Neural cell (in vitro differentiated cells): ENCODE data around the gene USP31. TPM values are rescaled to one million over a fixed set of nuclear protein-coding genes. Genes with fewer than 3 reads are reported as not detected.

ENCODE experiments used
- H2AFZ ChIP-seq: fragments of 200-600, 300-800 bp; sonication (generic), shearing (Covaris generic); 2 replicates; pipeline ENCODE4 v1.6.0; 2014; ENCODE audit warnings: low read depth, mild to moderate bottlenecking, antibody characterized with exemption, low read length, moderate library complexity
- H3F3A ChIP-seq: fragments of 200-600 bp; shearing (Covaris generic); 2 replicates; pipeline ENCODE4 v1.6.1; 2016; ENCODE audit warnings: mild to moderate bottlenecking, moderate library complexity, mixed read lengths, antibody characterized with exemption, low read length; ENCODE audit not compliant: insufficient read depth, poor library complexity, severe bottlenecking
- H3K27ac ChIP-seq: fragments of 200-600, 300-800 bp; sonication (generic), shearing (Covaris generic); 2 replicates; pipeline ENCODE4 v1.5.1; 2014; ENCODE audit warnings: mild to moderate bottlenecking, low read length, moderate library complexity
- H3K27me3 ChIP-seq: fragments of 300-800, 200-600 bp; sonication (generic), shearing (Covaris generic); 2 replicates; pipeline ENCODE4 v1.6.0; 2014; ENCODE audit warnings: mild to moderate bottlenecking, low read depth, low read length, moderate library complexity; ENCODE audit not compliant: insufficient read depth
- H3K36me3 ChIP-seq: fragments of 300-800, 200-600 bp; sonication (generic), shearing (Covaris generic); 2 replicates; pipeline ENCODE4 v1.5.1; 2014; ENCODE audit warnings: mild to moderate bottlenecking, antibody characterized with exemption, low read length, moderate library complexity; ENCODE audit not compliant: insufficient read depth
- H3K4me2 ChIP-seq: fragments of 300-800, 200-600 bp; sonication (generic), shearing (Covaris generic); 2 replicates; pipeline ENCODE4 v1.6.0; 2014; ENCODE audit warnings: mild to moderate bottlenecking, low read length
- H3K4me3 ChIP-seq: fragments of 300-800, 200-600 bp; sonication (generic), shearing (Covaris generic); 2 replicates; pipeline ENCODE4 v1.5.1; 2014; ENCODE audit warnings: mild to moderate bottlenecking, low read length, moderate library complexity
- H3K79me2 ChIP-seq: fragments of 200-600 bp; shearing (Covaris generic); replicated peaks from 2 replicates; pipeline ENCODE4 v1.6.0; 2014; ENCODE audit warnings: mild to moderate bottlenecking, low read length, moderate library complexity; ENCODE audit not compliant: insufficient read depth
- H3K9ac ChIP-seq: fragments of 300-800, 200-600 bp; sonication (generic), shearing (Covaris generic); 2 replicates; pipeline ENCODE4 v1.6.1; 2016; ENCODE audit warnings: mild to moderate bottlenecking, low read length, mixed read lengths
- H3K9me2 ChIP-seq: fragments of 200-600 bp; shearing (Covaris generic); 2 replicates; pipeline ENCODE4 v1.6.1; 2016; ENCODE audit warnings: mild to moderate bottlenecking, low read length, mixed read lengths; ENCODE audit not compliant: insufficient read depth
- H3K9me3 ChIP-seq: fragments of 200-600, 300-800 bp; sonication (generic), shearing (Covaris generic); 2 replicates; pipeline ENCODE4 v1.6.1; 2016; ENCODE audit warnings: mild to moderate bottlenecking, mixed run types, low read length, moderate library complexity, mixed read lengths
- H4K20me1 ChIP-seq: fragments of 200-600 bp; shearing (Covaris generic); 2 replicates; pipeline ENCODE4 v1.6.1; 2016; ENCODE audit warnings: mild to moderate bottlenecking, mixed run types; ENCODE audit not compliant: insufficient read depth
- CTCF ChIP-seq: fragments of 450-650 bp; IDR thresholded peaks from 2 replicates; pipeline ENCODE4 v1.5.1; 2014; ENCODE audit warnings: antibody characterized with exemption, mild to moderate bottlenecking, moderate library complexity; ENCODE audit not compliant: poor library complexity, severe bottlenecking
- EP300 ChIP-seq: fragments of 450-650 bp; conservative IDR thresholded peaks from 2 replicates; pipeline ENCODE4 v1.6.1; 2014; ENCODE audit warnings: antibody characterized with exemption, mild to moderate bottlenecking, moderate library complexity; ENCODE audit not compliant: poor library complexity, severe bottlenecking
- EZH2 ChIP-seq: fragments of 200-600, 300-800 bp; shearing (Covaris generic), sonication (generic); IDR thresholded peaks from 2 replicates; pipeline ENCODE4 v1.6.1; 2014; ENCODE audit warnings: antibody characterized with exemption, low read length, borderline replicate concordance, mild to moderate bottlenecking; ENCODE audit not compliant: insufficient read depth, poor library complexity, severe bottlenecking
- MXI1 ChIP-seq: fragments of 450-650 bp; conservative IDR thresholded peaks from 2 replicates; pipeline ENCODE4 v1.6.1; 2014; ENCODE audit warnings: antibody characterized with exemption, mild to moderate bottlenecking; ENCODE audit not compliant: poor library complexity, severe bottlenecking
- POLR2AphosphoS5 ChIP-seq: IDR thresholded peaks from 2 replicates; pipeline ENCODE4 v1.6.1; 2012
- RAD21 ChIP-seq: fragments of 450-650 bp; conservative IDR thresholded peaks from 2 replicates; pipeline ENCODE4 v1.6.1; 2014; ENCODE audit warnings: antibody characterized with exemption, mild to moderate bottlenecking, moderate library complexity
- REST ChIP-seq: IDR thresholded peaks from 2 replicates; pipeline ENCODE4 v1.6.1; 2012; ENCODE audit warnings: borderline replicate concordance
- SMC3 ChIP-seq: fragments of 450-650 bp; conservative IDR thresholded peaks from 2 replicates; pipeline ENCODE4 v1.6.1; 2014; ENCODE audit warnings: antibody characterized with exemption, mild to moderate bottlenecking, moderate library complexity; ENCODE audit not compliant: poor library complexity
- TAF1 ChIP-seq: IDR thresholded peaks from 2 replicates; pipeline ENCODE4 v1.6.1; 2012; ENCODE audit warnings: low read depth
- polyA plus RNA-seq: library from polyadenylated mRNA; depleted of rRNA; stranded (reverse); fragments of >200 nt; gene quantifications from 2 replicates; pipeline ENCODE4 v1.2.3, GENCODE V29; 2014

The USP31 gene
- polyA plus RNA-seq, 1 donor from 2014 or later = 5.8 TPM

DNA sequence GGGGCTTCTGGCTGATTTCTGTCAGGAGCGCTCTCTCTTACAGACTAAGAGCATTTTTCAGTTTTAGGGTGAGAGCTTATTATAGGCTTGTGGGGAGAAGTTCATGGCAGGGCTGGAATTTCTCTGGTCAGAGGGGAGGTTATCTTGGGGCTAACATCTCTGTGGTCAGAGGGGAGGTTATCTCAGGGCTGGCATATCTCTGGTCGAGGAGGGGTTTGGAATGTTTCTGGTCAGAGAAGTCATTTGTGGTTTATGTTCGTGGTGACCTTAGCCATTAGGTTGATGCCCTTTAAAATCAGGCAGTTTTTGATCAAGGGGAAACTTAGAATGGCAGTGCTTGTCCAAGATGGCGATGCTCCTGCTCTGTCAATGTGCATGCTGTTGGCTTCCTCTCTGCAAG, 10.8 kb upstream of the USP31 start:
- Histone ChIP-seq H3K4me3 (no peak overlapping the region), H2AFZ (no peak overlapping the region), H3K9me2 (no peaks in the 10 kb centered on the region), H3K9ac (no peak overlapping the region), H3K36me3 (no peaks in the 10 kb centered on the region), H3F3A (no peaks in the 10 kb centered on the region), H3K27ac (no peak overlapping the region), H3K9me3 (no peaks in the 10 kb centered on the region), H3K79me2 (no peaks in the 10 kb centered on the region), H3K4me2 (no peak overlapping the region), H3K27me3 (no peaks in the 10 kb centered on the region), H4K20me1 (no peaks in the 10 kb centered on the region)
- no peak for TF ChIP-seq EZH2

GRCh38 chr16:23158114-23158513, 8.9 kb upstream of the USP31 start:
- H3K4me3 ChIP-seq = no peak overlapping the region
- no peaks in the 10 kb centered on the region for H3K36me3 ChIP-seq
- no peaks in the 10 kb centered on the region for H3K79me2 ChIP-seq
- no peaks in the 10 kb centered on the region for H3K9me2 ChIP-seq
- H3K27ac ChIP-seq = no peak overlapping the region
- no peak overlapping the region for H3K4me2 ChIP-seq
- no peaks in the 10 kb centered on the region for H3F3A ChIP-seq
- TF ChIP-seq RAD21 (no peak), EZH2 (no peak), SMC3 (no peak), REST (no peak), TAF1 (no peak), EP300 (no peak), MXI1 (no peak)
- no peaks in the 10 kb centered on the region for H4K20me1 ChIP-seq
- no peak overlapping the region for H2AFZ ChIP-seq
- H3K27me3 ChIP-seq = no peaks in the 10 kb centered on the region
- H3K9ac ChIP-seq = no peak overlapping the region
- H3K9me3 ChIP-seq = no peaks in the 10 kb centered on the region

- H3F3A ChIP-seq = no peaks in the 10 kb centered on the region
- no peak overlapping the region for H3K9ac ChIP-seq
- no peak overlapping the region for H2AFZ ChIP-seq
- no peak overlapping the region for H3K27ac ChIP-seq
- no peaks in the 10 kb centered on the region for H3K79me2 ChIP-seq
- no peaks in the 10 kb centered on the region for H4K20me1 ChIP-seq
- H3K4me3 ChIP-seq = no peak overlapping the region
- TF ChIP-seq CTCF (no peak), TAF1 (no peak), MXI1 (no peak), RAD21 (no peak), SMC3 (no peak), REST (no peak), POLR2AphosphoS5 (no peak), EZH2 (no peak), EP300 (no peak)
- no peaks in the 10 kb centered on the region for H3K27me3 ChIP-seq
- H3K4me2 ChIP-seq = no peak overlapping the region
- no peaks in the 10 kb centered on the region for H3K36me3 ChIP-seq
- no peaks in the 10 kb centered on the region for H3K9me2 ChIP-seq
- no peaks in the 10 kb centered on the region for H3K9me3 ChIP-seq
Measured at GRCh38 chr16:23156946-23157460, 7.8 kb upstream of the USP31 start.
